GM12873 (cell line): ENCODE data around the gene ALCAM.

Experiments
- TF ChIP-seq, protein P1 (sequence below): IDR thresholded peaks from 2 replicates; pipeline ENCODE4 v1.5.1; 2012; ENCODE audit warnings: low read depth, mild to moderate bottlenecking, moderate library complexity, low read length, control low read depth; ENCODE audit not compliant: insufficient read depth; ENCODE audit errors: missing control alignments

Gene ALCAM

GRCh38 chr3:105424412-105425152 lies 57.9 kb downstream of the ALCAM start:
- TF ChIP-seq, protein P1, sequence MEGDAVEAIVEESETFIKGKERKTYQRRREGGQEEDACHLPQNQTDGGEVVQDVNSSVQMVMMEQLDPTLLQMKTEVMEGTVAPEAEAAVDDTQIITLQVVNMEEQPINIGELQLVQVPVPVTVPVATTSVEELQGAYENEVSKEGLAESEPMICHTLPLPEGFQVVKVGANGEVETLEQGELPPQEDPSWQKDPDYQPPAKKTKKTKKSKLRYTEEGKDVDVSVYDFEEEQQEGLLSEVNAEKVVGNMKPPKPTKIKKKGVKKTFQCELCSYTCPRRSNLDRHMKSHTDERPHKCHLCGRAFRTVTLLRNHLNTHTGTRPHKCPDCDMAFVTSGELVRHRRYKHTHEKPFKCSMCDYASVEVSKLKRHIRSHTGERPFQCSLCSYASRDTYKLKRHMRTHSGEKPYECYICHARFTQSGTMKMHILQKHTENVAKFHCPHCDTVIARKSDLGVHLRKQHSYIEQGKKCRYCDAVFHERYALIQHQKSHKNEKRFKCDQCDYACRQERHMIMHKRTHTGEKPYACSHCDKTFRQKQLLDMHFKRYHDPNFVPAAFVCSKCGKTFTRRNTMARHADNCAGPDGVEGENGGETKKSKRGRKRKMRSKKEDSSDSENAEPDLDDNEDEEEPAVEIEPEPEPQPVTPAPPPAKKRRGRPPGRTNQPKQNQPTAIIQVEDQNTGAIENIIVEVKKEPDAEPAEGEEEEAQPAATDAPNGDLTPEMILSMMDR: no peak

DNA sequence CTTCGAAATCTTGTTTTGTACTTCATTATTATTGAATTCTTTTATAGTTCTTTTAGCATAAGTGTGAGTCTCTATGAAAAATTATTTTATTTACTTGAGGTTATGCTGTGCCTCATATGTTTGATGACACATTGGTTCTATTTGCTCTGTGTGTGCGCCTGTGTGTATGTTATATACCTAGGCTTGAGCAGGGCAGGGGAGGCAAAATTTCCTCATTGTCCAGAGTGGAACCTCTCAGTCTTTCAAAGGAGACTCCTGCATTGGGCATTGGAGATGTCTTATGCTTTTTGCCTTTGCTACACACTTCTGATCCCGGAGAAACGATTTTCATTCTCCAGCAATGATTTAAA lies 58.4 kb downstream of the ALCAM start:
- TF ChIP-seq, protein P1: no peak

DNA sequence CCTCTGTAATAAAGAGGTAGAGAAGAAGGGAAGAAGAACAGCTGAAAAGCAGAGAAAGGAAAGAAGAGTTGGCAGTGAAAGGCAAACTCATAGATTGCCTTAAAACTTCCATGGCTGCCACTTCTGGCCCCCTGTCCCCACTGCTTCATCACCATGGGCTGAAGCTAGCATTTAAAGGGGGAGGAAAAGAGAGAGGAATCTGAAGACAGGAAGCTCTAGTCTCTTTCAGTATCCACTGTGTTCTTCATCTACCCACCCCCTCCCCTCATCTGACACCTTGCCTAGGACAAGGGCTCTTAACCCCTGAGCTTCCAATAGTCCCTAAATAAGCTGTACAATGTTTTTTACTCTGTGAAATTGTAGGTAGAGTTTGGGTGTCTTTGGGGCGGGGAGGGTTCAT lies 60.6 kb downstream of the ALCAM start:
- TF ChIP-seq, protein P1: no peak

GRCh38 chr3:105429034-105429762 lies 62.5 kb downstream of the ALCAM start:
- TF ChIP-seq, protein P1: no peak

GRCh38 chr3:105430455-105430854 lies 63.7 kb downstream of the ALCAM start:
- TF ChIP-seq, protein P1: no peak

DNA sequence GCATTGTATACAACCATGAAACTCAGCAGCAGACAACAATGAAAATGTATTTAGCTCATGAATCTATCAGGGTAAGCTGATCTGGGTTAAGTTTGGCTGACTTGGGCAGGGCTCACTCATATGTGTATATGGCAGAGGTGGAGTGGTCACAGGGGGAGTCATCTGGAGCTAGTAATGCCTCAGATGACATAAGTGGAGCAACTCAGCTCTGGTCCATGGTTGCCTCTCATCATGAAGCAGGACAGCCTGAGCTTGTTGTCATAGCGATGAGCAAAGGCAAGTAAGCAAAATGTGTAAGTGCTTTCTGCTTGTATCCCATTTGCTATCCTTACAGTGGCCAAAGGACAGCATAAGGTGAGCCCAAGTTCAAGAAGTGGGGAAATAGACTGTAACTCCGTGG lies 64.5 kb downstream of the ALCAM start:
- TF ChIP-seq, protein P1: no peak

DNA sequence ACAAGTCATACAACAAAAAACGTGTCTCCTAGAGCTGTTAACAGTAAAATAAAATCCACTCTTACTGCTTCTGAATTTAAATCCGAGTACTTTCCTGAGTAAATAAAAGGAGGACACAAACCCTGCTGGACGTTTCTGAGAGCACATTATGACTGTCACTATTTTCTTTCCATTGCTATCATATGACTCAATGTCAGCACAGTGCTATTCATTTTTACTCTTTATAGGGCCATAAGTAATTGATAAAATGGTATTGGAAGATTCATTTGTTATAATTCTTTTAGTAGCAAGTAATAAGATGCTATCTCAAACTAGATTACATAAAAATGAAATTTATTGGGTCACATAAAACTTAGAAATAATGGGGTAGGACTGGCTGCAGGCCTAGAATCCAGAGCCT lies 68.6 kb downstream of the ALCAM start:
- TF ChIP-seq, protein P1: no peak
